Urinary bladder (tissue), 4 donors: ENCODE measurements around the gene RNF31. TPM values are rescaled to one million over a fixed set of nuclear protein-coding genes. Genes with fewer than 3 reads are reported as not detected.

Experiments
- DNase-seq: peaks from one replicate; pipeline ENCODE4 v3.0.0-alpha.2; 2015; ENCODE audit errors: extremely low spot score
- H3K27ac ChIP-seq: one replicate; pipeline ENCODE4 v1.5.1; 2013; ENCODE audit warnings: low read depth, mild to moderate bottlenecking, moderate library complexity
- H3K36me3 ChIP-seq: one replicate; pipeline ENCODE4 v1.6.1; 2013; ENCODE audit warnings: mild to moderate bottlenecking, moderate library complexity; ENCODE audit not compliant: insufficient read depth
- H3K4me1 ChIP-seq: one replicate; pipeline ENCODE4 v1.6.1; 2013; ENCODE audit warnings: mild to moderate bottlenecking, moderate library complexity; ENCODE audit not compliant: insufficient read depth
- H3K4me3 ChIP-seq: one replicate; pipeline ENCODE4 v1.5.1; 2013; ENCODE audit warnings: low read depth, low read length
- WGBS: extraction: QIAGEN DNeasy Blood & Tissue Kit; methylation state at CpG from one replicate; pipeline ENCODE4 v1.1.7; 2013; 5-methylcytosine and 5-hydroxymethylcytosine counted together
- polyA plus RNA-seq: library from polyadenylated mRNA; stranded (reverse); fragments of 200-250 nt; gene quantifications from one replicate; pipeline ENCODE4 v1.2.3, GENCODE V29; 2013
- total RNA-seq: library from RNA; depleted of rRNA; stranded (reverse); fragments of >200 nt; gene quantifications from one replicate; pipeline ENCODE4 v1.2.3, GENCODE V29; 2014
- donor health status: healthy with polysubstance abuse.
- donor health status: healthy.

Gene RNF31
- total and polyA plus RNA-seq, 2 donors: 30.8 to 45.8 TPM

DNA sequence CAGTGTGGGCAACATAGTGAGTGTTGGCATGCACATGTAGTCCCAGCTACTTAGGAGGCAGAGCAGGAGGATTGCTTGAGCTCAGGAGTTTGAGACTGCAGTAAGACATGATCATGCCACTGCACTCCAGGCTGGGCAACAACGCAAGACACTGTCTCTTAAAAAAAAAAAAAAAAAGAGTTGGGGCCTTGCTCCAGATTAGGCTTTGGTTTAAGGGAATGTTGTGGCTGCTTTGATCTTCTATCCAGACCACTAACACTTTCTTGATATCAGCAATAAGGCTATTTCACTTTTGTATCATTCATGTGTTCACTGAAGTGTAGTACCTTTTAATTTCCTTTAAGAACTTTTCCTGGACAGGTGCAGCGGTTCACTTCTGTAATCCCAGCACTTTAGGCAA lies 19.6 kb upstream of the RNF31 start:
- DNase-seq: no peak
- Histone ChIP-seq H3K4me1 (no peaks in the 10 kb centered on the region), H3K36me3 (peaks cover 2% of the 10 kb centered on the region), H3K27ac (no peak overlapping the region), H3K4me3 (no peak overlapping the region)
- 89% methylated on average over 2 of the region's 2 CpGs for WGBS

DNA sequence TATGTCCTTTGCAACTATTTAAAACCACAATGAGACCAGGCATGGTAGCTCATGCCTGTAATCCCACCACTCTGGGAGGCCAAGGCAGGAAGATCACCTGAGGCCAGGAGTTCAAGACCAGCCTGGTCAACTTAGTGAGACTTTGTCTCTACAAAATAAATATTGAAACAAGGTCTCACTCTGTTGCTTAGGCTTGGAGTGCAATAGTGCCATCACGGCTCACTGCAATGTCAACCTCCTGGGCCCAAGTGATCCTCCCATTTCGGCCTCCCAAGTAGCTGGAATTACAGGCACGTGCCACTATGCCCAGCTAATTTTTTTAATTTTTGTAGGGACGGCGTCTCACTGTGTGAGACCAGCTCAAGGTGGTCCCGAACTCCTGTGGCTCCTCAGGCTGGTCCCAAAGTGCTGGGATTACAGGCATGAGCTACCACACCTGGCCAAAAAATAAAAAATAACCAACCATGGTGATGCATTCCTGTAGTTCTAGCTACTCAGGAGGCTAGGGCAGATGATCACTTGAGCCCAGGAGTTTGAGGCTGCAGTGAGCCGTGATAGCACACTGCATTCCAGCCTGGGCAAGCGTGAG lies 17.8 kb upstream of the RNF31 start:
- no peaks in the 10 kb centered on the region for H3K36me3 ChIP-seq
- WGBS: 95% methylated on average over 8 of the region's 8 CpGs
- no peak overlapping the region for H3K27ac ChIP-seq
- H3K4me1 ChIP-seq: no peaks in the 10 kb centered on the region
- H3K4me3 ChIP-seq: no peak overlapping the region
- DNase-seq: no peak

DNA sequence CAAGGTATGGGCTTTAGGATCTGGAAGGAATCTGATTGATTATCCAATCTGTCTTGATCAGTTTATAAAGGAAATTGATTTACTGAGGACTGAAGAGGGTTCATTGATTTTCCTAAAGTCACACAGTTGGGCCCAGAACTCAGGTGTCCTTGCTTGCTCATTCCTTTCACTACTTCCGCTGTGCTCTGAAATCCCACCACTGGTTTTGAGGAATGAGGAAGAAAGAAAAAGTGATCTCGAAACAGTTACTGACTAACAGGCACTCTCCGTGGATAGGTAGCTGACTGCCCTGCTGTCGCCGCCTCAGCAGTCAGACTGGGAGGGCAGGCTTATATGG lies 16.9 kb upstream of the RNF31 start, which contains the start of gene FITM1:
Gene FITM1 (plus strand): TSS at position 280 of the 337 bp plus-strand sequence. CDS start 905 bp downstream, outside the sequence.
- DNase-seq: no peak
- H3K27ac ChIP-seq: no peak within 1 kb of the TSS
- 90% methylated on average over 5 of the region's 5 CpGs for WGBS
- no peaks in the 10 kb centered on the region for H3K4me1 ChIP-seq
- H3K36me3 ChIP-seq: no peaks in the 10 kb centered on the region
- no peak within 1 kb of the TSS for H3K4me3 ChIP-seq

DNA sequence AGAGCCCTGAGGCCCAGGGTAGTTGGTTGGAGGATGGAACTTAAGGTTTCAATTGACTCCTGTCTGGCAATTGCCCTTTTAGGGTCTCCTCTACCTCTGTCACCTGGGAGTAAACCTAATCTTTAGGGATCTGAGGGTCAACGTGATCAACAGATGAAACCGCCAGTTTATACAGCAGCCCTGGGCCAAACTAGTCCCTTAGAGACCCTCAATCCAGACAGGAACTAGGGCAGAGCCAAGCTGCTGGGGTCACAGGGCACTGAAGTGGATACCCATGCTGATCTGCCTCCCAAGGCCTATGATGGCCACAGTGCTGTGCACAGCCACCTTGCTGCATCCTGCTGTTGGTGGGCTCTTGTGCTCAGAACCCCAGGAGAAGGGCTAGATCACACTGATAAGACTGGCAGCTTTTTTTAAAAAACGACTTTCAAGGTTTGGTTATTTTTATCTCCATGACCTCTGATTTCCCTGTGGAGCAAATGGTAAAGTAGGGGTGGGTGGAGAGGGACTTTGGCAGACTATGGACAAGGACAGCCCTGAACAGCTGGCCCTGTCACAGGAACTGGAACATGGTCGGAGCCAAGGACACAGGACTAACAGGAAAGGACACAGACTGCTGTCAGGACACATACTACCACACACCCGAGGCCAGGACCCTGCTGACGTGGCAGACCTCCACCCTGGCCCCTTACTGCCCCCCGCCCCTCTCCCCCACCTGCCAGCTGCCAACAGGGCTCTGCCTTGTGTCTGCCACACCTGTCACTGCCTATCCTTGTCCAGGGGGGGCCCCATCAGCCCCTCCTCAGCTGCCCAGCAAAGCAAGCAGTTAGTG lies 16.4 kb upstream of the RNF31 start:
- Histone ChIP-seq H3K4me1 (no peaks in the 10 kb centered on the region), H3K27ac (no peak overlapping the region), H3K36me3 (no peaks in the 10 kb centered on the region), H3K4me3 (no peak overlapping the region)
- DNase-seq: no peak
- 48% methylated on average over 7 of the region's 7 CpGs for WGBS

DNA sequence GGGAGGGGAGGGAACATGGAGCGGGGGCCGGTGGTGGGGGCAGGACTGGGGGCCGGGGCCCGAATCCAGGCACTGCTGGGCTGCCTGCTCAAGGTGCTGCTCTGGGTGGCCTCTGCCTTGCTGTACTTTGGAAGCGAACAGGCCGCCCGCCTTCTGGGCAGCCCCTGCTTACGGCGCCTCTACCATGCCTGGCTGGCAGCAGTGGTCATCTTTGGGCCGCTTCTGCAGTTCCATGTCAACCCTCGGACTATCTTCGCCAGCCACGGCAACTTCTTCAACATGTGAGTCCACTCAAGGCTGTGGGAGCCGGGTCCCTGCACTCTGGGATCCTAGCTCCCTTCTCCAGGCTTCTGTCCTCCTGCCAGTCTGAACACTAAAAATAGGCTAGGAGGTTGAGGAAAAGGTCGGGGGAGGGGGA lies 15.7 kb upstream of the RNF31 start:
- H3K27ac ChIP-seq: no peak overlapping the region
- no peak overlapping the region for H3K4me3 ChIP-seq
- no peaks in the 10 kb centered on the region for H3K36me3 ChIP-seq
- DNase-seq: no peak
- WGBS: 63% methylated on average over 15 of the region's 15 CpGs
- no peaks in the 10 kb centered on the region for H3K4me1 ChIP-seq

DNA sequence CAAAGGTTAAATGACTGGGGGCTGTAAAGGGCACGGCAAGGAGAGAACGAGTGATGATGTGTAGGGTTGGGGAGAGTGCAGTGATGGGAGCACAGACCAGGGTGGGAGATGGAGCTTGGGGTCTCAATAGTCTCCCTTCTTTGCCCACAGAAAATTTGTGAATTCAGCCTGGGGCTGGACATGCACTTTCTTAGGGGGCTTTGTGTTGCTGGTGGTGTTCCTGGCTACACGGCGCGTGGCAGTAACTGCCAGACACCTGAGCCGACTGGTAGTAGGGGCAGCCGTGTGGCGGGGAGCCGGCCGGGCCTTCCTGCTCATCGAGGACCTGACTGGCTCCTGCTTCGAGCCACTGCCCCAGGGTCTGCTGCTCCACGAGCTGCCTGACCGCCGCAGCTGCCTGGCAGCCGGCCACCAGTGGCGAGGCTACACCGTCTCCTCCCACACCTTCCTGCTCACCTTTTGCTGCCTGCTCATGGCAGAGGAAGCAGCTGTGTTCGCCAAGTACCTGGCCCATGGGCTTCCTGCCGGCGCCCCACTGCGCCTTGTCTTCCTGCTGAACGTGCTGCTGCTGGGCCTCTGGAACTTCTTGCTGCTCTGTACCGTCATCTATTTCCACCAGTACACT lies 15.1 kb upstream of the RNF31 start:
- Histone ChIP-seq H3K27ac (no peak overlapping the region), H3K36me3 (no peaks in the 10 kb centered on the region), H3K4me1 (no peaks in the 10 kb centered on the region), H3K4me3 (no peak overlapping the region)
- no peak for DNase-seq
- 72% methylated on average over 24 of the region's 24 CpGs for WGBS

DNA sequence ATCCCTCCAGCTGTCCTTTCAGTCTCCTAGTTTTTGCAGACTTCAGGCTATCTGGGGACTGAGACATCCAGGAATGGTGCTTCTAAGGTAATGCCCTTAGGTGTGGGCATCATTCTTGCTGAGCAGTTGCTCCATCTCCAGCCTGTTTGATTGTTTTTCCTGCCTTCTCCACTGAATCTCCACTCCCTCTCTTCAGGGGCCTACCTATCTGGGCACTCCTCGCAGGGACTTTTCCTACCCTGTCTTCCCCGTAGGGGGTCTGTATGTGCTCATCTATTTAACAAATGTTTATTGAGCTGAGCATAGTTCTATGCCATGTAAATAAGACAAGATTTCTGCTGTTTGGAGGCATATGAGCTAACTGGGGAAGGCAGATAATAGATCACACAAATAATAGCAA lies 14.3 kb upstream of the RNF31 start:
- DNase-seq: no peak
- H3K36me3 ChIP-seq: no peaks in the 10 kb centered on the region
- WGBS: 95% methylated on average over 2 of the region's 2 CpGs
- no peaks in the 10 kb centered on the region for H3K4me1 ChIP-seq
- no peak overlapping the region for H3K4me3 ChIP-seq
- H3K27ac ChIP-seq: no peak overlapping the region

DNA sequence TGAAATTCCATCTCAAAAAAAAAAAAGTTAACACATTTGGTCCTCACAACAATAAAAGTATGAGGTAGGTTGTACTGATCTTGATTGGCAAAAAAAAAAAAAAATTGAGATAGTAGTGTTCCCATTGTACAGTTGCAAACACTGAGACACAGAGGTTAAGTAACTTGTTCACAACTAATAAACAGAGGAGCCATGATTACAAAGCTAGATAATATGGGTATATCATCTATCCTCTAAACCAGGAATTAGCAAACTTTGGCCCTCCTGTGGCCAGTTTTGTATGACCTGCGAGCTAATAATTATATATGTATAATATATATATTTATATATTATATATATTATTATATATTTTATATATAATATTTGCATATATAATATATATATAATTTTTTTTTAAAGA lies 13.6 kb upstream of the RNF31 start:
- Histone ChIP-seq H3K27ac (no peak overlapping the region), H3K4me3 (no peak overlapping the region), H3K36me3 (peaks cover 1% of the 10 kb centered on the region), H3K4me1 (no peaks in the 10 kb centered on the region)
- DNase-seq: no peak
- 89% methylated on average over 1 of the region's 1 CpG for WGBS

DNA sequence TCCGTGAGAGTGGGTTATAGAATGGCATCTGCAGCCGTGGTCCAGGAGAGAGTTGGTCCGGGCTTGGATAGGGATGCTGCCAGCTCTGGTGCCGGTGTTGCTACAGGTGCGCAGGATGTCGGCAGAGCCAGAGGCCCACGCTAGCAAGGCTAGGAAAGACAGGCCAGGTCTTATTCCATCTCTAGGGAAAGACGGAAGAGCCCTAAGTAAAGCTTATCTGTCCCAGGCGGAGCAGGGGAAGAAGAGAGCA lies 11.8 kb upstream of the RNF31 start:
- peak overlapping the region; percentile 95 for H3K4me3 ChIP-seq
- H3K36me3 ChIP-seq: peaks cover 1% of the 10 kb centered on the region
- no peak for DNase-seq
- H3K4me1 ChIP-seq: no peaks in the 10 kb centered on the region
- H3K27ac ChIP-seq: peak overlapping the region; percentile 77
- WGBS: 5% methylated on average over 9 of the region's 9 CpGs

DNA sequence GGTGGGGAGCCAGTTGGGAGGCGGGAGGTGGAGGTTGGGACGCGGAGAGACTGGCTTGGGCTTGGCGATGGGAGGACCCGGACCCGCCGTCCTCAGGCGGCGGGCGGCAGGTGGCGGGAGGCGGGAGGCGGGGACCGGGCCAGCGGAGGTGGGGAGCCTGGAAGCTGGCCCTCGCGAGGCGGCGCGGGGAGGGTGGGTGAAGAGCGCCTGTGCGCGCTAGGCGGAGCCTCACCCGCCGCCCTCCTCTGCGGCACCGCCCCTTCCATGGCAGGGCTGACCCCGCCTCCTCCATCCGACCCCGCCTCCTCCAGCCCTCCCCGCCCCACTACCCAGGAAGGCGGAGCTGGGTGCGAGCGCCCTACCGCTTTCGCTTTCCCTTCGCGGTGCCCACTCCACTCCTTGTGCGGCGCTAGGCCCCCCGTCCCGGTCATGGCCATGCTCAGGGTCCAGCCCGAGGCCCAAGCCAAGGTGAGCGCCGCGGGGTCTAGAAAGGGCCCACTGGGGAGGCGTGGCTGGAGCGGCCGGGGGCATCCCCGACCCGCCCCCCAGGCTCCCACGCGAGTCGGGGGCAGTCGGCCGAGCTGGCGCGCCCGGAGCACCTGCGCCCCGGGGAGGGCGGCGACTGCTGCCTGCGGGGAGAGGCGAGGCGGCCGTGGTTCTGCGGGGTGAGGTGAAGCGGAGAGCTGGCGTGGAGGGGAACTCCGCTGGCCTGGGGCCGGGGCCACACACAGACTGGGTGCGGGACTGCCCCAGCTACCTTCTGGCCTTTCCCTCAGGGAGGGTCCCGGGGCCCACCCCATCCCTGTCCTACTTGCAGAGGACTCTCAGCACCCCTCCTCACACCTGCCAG lies 11.2 kb upstream of the RNF31 start, which contains the start of gene PSME1:
Gene PSME1 (plus strand): TSS at position 361 of the 850 bp plus-strand sequence. CDS start 69 bp downstream, at position 430.
- peak within 1 kb of the TSS; percentile 95 for H3K4me3 ChIP-seq
- under 1% methylated on average over 75 of the region's 75 CpGs for WGBS
- H3K4me1 ChIP-seq: no peaks in the 10 kb centered on the region
- peaks cover 1% of the 10 kb centered on the region for H3K36me3 ChIP-seq
- peak; percentile 64 for DNase-seq
- peak within 1 kb of the TSS; percentile 81 for H3K27ac ChIP-seq

DNA sequence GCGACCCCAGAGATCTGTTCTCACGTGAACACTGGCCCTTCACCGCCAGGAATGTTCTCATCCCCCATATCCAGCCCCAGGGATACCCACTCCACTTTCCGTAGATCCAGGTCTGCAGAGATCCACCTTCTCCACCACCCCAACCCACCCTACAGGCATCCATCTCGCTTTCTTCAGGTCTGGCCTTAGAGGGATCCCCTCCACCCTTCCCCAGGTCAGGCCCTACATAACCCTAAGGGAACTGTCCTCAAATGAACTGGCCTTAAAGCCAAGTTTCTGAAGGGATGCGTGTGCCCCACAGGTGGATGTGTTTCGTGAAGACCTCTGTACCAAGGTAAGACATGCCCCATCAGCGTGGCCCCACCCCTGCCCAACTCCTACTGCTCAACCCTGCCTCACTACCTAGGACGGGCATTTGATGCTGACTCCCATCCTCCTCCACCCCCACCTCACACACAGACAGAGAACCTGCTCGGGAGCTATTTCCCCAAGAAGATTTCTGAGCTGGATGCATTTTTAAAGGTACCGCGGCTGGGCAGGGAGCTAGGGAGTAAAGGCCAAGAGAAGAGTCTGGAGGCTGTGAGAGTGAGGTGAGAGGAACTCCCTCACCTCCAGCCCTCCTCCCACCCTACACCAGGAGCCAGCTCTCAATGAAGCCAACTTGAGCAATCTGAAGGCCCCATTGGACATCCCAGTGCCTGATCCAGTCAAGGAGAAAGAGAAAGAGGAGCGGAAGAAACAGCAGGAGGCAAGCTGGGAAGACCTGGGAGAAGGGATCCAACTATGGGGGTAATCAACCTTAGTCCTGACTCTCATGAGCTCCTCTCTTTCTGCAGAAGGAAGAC lies 10.4 kb upstream of the RNF31 start:
- peaks cover 1% of the 10 kb centered on the region for H3K36me3 ChIP-seq
- H3K27ac ChIP-seq: peak overlapping the region; percentile 81
- H3K4me3 ChIP-seq: peak overlapping the region; percentile 95
- no peaks in the 10 kb centered on the region for H3K4me1 ChIP-seq
- no peak for DNase-seq
- 39% methylated on average over 13 of the region's 13 CpGs for WGBS

DNA sequence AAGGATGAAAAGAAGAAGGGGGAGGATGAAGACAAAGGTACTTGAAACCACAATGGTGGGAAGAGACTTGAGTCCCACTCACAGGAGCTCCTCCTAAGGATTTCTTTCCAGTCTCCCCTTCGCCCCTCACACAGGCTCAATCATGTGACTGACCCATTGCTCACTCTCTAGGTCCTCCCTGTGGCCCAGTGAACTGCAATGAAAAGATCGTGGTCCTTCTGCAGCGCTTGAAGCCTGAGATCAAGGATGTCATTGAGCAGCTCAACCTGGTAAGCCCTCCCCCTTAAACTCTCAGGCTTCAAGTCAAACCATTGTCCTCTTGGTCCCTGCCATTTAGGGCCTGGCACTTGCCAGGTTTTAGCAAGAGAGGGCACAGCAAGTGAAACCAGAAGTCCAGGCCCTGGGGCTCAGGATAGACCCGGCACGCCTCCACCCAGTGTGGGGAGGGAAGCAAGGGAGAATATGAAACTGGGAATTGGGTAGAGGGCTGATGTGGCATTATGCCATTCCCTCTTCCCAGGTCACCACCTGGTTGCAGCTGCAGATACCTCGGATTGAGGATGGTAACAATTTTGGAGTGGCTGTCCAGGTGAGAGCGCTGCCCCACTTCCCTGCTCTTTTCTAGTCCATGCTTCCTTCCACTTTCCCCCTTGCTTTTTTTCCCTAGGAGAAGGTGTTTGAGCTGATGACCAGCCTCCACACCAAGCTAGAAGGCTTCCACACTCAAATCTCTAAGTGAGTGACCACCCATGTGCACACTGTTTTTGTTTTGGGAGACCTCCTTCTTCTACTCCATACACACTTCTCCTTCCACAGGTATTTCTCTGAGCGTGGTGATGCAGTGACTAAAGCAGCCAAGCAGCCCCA lies 9.5 kb upstream of the RNF31 start:
- Histone ChIP-seq H3K4me3 (no peak overlapping the region), H3K27ac (no peak overlapping the region), H3K4me1 (no peaks in the 10 kb centered on the region), H3K36me3 (peaks cover 1% of the 10 kb centered on the region)
- WGBS: 86% methylated on average over 8 of the region's 8 CpGs
- no peak for DNase-seq
